ENCODE data around the gene PRR14L. TPM values are rescaled to one million over a fixed set of nuclear protein-coding genes. Genes with fewer than 3 reads are reported as not detected.
"Not testable (repeated sequence)": the region's sequence is repeated elsewhere in the genome, so short reads cannot be mapped to it uniquely, and the experiment has no call there.

PRR14L gene
- total RNA-seq, 6 donors from 2014 or later, result 23.7 to 57.6 (median 40.6) TPM

DNA sequence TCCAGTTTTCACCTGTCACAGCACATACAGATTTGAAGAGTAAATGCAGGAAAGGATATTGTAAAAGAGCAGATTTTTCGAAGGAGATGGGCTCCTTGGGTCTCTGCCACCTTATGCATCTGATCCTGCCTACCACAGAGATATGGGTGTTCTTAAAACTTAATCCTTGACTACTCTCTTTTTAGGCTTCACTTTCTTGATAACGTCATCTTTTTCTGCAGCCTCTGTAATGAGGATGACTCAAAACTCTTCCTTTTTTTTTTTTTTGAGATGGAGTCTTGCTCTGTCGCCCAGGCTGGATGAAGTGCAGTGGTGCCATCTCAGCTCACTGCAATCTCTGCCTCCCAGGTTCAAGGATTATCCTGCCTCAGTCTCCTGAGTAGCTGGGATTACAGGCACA, 7.8 kb downstream of the PRR14L start:
- H3K9me3 ChIP-seq, result no peaks in the 10 kb centered on the region
- no peak overlapping the region for H3K27ac ChIP-seq
- no peaks in the 10 kb centered on the region for H3K27me3 ChIP-seq
- peaks cover 0 to 14% (median 6%) of the 10 kb centered on the region in 4 donors for H3K36me3 ChIP-seq
- ATAC-seq (ENCODE audit: low FRiP score in 2 of 2) (no peak), DNase-seq (no peak)
- peaks cover 4 to 34% (median 14%) of the 10 kb centered on the region in 4 donors for H3K4me1 ChIP-seq
- H3K4me3 ChIP-seq, result no peak overlapping the region
- TF ChIP-seq POLR2AphosphoS5 (IDR thresholded peaks at IDR 0.05) (no peak), POLR2A (IDR thresholded peaks at IDR 0.05) (no peak), EP300 (IDR thresholded peaks at IDR 0.05) (no peak)
- TF ChIP-seq, protein P1, sequence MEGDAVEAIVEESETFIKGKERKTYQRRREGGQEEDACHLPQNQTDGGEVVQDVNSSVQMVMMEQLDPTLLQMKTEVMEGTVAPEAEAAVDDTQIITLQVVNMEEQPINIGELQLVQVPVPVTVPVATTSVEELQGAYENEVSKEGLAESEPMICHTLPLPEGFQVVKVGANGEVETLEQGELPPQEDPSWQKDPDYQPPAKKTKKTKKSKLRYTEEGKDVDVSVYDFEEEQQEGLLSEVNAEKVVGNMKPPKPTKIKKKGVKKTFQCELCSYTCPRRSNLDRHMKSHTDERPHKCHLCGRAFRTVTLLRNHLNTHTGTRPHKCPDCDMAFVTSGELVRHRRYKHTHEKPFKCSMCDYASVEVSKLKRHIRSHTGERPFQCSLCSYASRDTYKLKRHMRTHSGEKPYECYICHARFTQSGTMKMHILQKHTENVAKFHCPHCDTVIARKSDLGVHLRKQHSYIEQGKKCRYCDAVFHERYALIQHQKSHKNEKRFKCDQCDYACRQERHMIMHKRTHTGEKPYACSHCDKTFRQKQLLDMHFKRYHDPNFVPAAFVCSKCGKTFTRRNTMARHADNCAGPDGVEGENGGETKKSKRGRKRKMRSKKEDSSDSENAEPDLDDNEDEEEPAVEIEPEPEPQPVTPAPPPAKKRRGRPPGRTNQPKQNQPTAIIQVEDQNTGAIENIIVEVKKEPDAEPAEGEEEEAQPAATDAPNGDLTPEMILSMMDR (IDR thresholded peaks at IDR 0.05), result no peak
- WGBS, 2 donors, result 70 to 83% methylated on average over 3 of the region's 3 CpGs

DNA sequence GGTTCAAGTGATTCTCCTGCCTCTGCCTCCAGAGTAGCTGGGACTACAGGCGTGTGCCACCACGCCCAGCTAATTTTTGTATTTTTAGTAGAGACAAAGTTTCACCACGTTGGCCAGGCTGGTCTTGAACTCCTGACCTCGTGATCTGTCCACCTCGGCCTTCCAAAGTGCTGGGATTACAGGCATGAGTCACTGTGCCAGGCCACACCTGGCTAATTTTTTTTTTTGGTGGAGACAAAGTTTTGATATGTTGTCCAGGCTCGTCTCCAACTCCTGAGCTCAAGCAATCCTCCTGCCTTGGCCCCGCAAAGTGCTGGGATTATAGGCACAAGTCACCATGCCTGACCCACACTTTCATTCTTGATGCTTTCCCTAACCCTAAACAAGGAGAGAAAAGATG, 9.6 kb downstream of the PRR14L start:
- ATAC-seq (ENCODE audit: low FRiP score in 2 of 2), result not testable (repeated sequence)
- peak overlapping the region; percentile 17 to 68 (median 39) for H3K27ac ChIP-seq

DNA sequence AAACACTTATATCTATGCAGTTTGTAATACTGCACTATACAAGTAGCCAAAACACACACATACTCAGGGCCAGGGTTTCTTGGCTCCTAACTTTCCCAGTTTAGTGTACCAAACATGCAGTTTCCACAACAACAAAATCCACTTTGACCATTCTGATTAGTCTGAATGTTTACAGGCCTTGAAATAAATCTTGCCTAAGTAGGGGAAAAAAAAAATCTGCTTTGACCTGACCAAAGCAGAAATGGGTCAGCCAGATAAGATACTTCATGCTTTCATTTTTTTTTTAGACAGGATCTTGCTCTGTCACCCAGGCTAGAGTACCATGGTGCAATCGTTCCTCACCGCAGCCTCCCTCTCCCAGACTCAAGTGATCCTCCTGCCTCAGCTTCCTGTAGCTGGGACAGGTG, 10.1 kb downstream of the PRR14L start:
- H3K27ac ChIP-seq, result peak overlapping the region; percentile 17 to 68 (median 49)
- H3K27me3 ChIP-seq, result no peaks in the 10 kb centered on the region
- TF ChIP-seq, protein P1 (IDR thresholded peaks at IDR 0.05), result no peak
- no peak for TF ChIP-seq POLR2A (IDR thresholded peaks at IDR 0.05)
- peak in 1 of 2 donors; percentile 61 for DNase-seq
- H3K36me3 ChIP-seq, result peaks cover 0 to 21% (median 6%) of the 10 kb centered on the region in 4 donors
- no peaks in the 10 kb centered on the region for H3K9me3 ChIP-seq
- ATAC-seq (ENCODE audit: low FRiP score in 2 of 2), result peak; percentile 41 to 84
- 31 to 63% methylated on average over 2 of the region's 2 CpGs for WGBS, 2 donors
- peaks cover 4 to 29% (median 12%) of the 10 kb centered on the region in 4 donors for H3K4me1 ChIP-seq
- no peak overlapping the region for H3K4me3 ChIP-seq

More for the DNA sequence above, 9.6 kb downstream of the PRR14L start:
- H3K27me3 ChIP-seq, H3K9me3 ChIP-seq, H3K4me3 ChIP-seq, DNase-seq: not testable (repeated sequence)
- peaks cover 0 to 16% (median 6%) of the 10 kb centered on the region in 4 donors for H3K36me3 ChIP-seq
- WGBS, 2 donors, result 83 to 86% methylated on average over 7 of the region's 7 CpGs
- H3K4me1 ChIP-seq, result peaks cover 4 to 31% (median 12%) of the 10 kb centered on the region in 4 donors

DNA sequence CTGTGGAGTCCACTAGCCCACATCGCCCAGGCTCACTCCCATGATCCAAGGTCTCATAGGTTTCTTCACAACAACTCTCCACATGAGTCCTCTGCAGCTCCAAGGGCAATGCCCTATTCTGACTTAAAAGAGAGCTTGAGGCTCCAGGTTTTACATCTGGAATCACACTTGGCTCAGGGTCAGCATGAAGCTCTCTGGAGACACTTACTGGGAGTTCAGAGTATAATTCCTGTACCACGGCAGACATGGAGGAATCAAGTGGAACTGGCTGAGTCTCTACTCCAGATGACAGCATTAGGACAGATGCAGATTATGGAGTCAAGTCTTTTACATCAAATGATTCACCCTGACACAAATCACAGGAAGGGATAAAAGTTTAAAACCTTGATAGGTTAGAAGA, 11.4 kb downstream of the PRR14L start:
- Histone ChIP-seq H3K9me3 (no peaks in the 10 kb centered on the region), H3K4me3 (no peak overlapping the region), H3K36me3 (peaks cover 0 to 24% (median 6%) of the 10 kb centered on the region in 4 donors), H3K4me1 (peaks cover 6 to 37% (median 12%) of the 10 kb centered on the region in 4 donors), H3K27me3 (no peaks in the 10 kb centered on the region), H3K27ac (peak overlapping the region in 2 of 4 donors; percentile 43 to 55)
- WGBS, 2 donors, result 59 to 62% methylated on average over 2 of the region's 2 CpGs
- no peak for ATAC-seq (ENCODE audit: low FRiP score in 2 of 2)
- no peak for DNase-seq
- TF ChIP-seq, protein P1 (IDR thresholded peaks at IDR 0.05), result no peak
- TF ChIP-seq POLR2A (IDR thresholded peaks at IDR 0.05), result no peak
- TF ChIP-seq POLR2AphosphoS5 (IDR thresholded peaks at IDR 0.05), result no peak
- no peak for TF ChIP-seq EP300 (IDR thresholded peaks at IDR 0.05)

DNA sequence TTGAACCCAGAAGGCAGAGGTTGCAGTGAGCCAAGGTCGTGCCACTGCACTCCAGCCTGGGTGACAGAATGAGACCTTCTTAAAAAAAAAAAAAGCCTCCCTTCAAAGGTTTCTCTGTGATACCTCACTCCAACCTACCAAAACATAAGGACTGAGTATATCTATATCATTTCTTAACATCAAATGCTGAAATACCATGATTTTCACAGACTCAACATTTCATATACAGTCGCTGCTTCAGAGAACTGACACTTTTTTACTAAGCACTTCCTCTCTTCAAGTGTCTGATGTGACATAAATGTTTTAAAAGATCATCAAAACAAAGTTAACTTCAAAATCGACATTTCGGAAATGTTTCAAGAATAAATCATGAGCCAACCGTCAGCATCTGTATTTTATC, 12.0 kb downstream of the PRR14L start:
- no peaks in the 10 kb centered on the region for H3K9me3 ChIP-seq
- ATAC-seq (ENCODE audit: low FRiP score in 2 of 2) (no peak), DNase-seq (no peak)
- H3K27me3 ChIP-seq, result no peaks in the 10 kb centered on the region
- H3K4me3 ChIP-seq, result no peak overlapping the region
- peak overlapping the region in 1 of 4 donors; percentile 55 for H3K27ac ChIP-seq
- peaks cover 0 to 24% (median 6%) of the 10 kb centered on the region in 4 donors for H3K36me3 ChIP-seq
- TF ChIP-seq, protein P1 (IDR thresholded peaks at IDR 0.05), result no peak
- no peak for TF ChIP-seq POLR2A (IDR thresholded peaks at IDR 0.05)
- no peak for TF ChIP-seq EP300 (IDR thresholded peaks at IDR 0.05)
- TF ChIP-seq POLR2AphosphoS5 (IDR thresholded peaks at IDR 0.05), result no peak
- peaks cover 6 to 37% (median 12%) of the 10 kb centered on the region in 4 donors for H3K4me1 ChIP-seq
- 91% methylated on average over 5 of the region's 5 CpGs for WGBS, 2 donors

All from upper lobe of left lung (tissue), 6 donors.